Mucosa of descending colon (tissue), 3 donors: ENCODE data around the gene LPGAT1. TPM values are rescaled to one million over a fixed set of nuclear protein-coding genes. Genes with fewer than 3 reads are reported as not detected.

ENCODE experiments used
- ATAC-seq: fragments of 200-7000 bp; cut with Tn5 transposase; one replicate; pipeline ENCODE4 v1.9.1; 2020; ENCODE audit warnings: mild to moderate bottlenecking, moderate library complexity
- DNase-seq, 3 donors: peaks; one replicate each; pipeline ENCODE4 v3.0.0-alpha.2; 2020
- H3K36me3 ChIP-seq: fragments of 200-600 bp; one replicate; pipeline ENCODE4 v1.8.0; 2021; ENCODE audit warnings: low read depth, mild to moderate bottlenecking
- H3K4me1 ChIP-seq: fragments of 200-600 bp; one replicate; pipeline ENCODE4 v1.8.0; 2021; ENCODE audit warnings: low read depth, mild to moderate bottlenecking
- H3K4me3 ChIP-seq: fragments of 200-600 bp; one replicate; pipeline ENCODE4 v1.8.0; 2021; ENCODE audit warnings: mild to moderate bottlenecking
- H3K9me3 ChIP-seq: fragments of 200-600 bp; one replicate; pipeline ENCODE4 v1.8.0; 2021; ENCODE audit warnings: mild to moderate bottlenecking
- CTCF ChIP-seq: fragments of 200-600 bp; IDR thresholded peaks from one replicate; pipeline ENCODE4 v1.8.0; 2022; ENCODE audit warnings: antibody characterized with exemption, mild to moderate bottlenecking
- intact Hi-C, 2 donors: fragments of 100-400 bp; cut with DNase I in 1 of 2; cut with micrococcal nuclease in 1 of 2; formaldehyde crosslinking; loops; one replicate each; pipeline versions ENCODE4 v1.11.0 to v1.11.1; 2022; cut with DNase I, micrococcal nuclease
- total RNA-seq, 3 donors: library from RNA; stranded (reverse); fragmentation: NEBNext Ultra II Directional in 2 of 3; extraction: Animal tissue kit (Norgen Biotek cat#: 25700) in 2 of 3; gene quantifications; one replicate each; pipeline versions ENCODE4 v1.2.1 to v1.2.4, GENCODE V29; 2021 to 2023
- donor health status: DM: no; HTN: no; CAD: no; lungs with moderate emphysema.
- donor health status: DM: no; HTN: no; CAD: no.
- donor health status: DM: no; HTN: yes; CAD: no.

Gene LPGAT1
- total RNA-seq, 3 donors from 2014 or later: 27.5 to 42.1 (median 34.2) TPM

- Histone ChIP-seq H3K36me3 (no peaks in the 10 kb centered on the region), H3K4me1 (no peaks in the 10 kb centered on the region), H3K4me3 (no peak overlapping the region), H3K9me3 (no peaks in the 10 kb centered on the region)
- intact Hi-C loops: no loop called here
- DNase-seq (no peak), ATAC-seq (no peak)
- no peak for TF ChIP-seq CTCF
Measured at GRCh38 chr1:211870156-211870555, 39.6 kb upstream of the LPGAT1 start.

GRCh38 chr1:211865180-211865579 lies 34.6 kb upstream of the LPGAT1 start:
- DNase-seq: no peak
- no peak for TF ChIP-seq CTCF
- no peak overlapping the region for H3K4me3 ChIP-seq
- no peaks in the 10 kb centered on the region for H3K4me1 ChIP-seq
- no peak for ATAC-seq
- H3K36me3 ChIP-seq: no peaks in the 10 kb centered on the region
- intact Hi-C loops: no loop called here
- no peaks in the 10 kb centered on the region for H3K9me3 ChIP-seq

GRCh38 chr1:211859405-211859804 lies 28.8 kb upstream of the LPGAT1 start:
- TF ChIP-seq CTCF: no peak
- H3K9me3 ChIP-seq: peaks cover 11% of the 10 kb centered on the region

GRCh38 chr1:211851174-211851573 lies 20.6 kb upstream of the LPGAT1 start:
- ATAC-seq (no peak), DNase-seq (no peak)
- TF ChIP-seq CTCF: no peak
- intact Hi-C loops: no loop called here
- H3K4me1 ChIP-seq: no peaks in the 10 kb centered on the region
- H3K4me3 ChIP-seq: no peak overlapping the region
- no peaks in the 10 kb centered on the region for H3K36me3 ChIP-seq
- H3K9me3 ChIP-seq: no peaks in the 10 kb centered on the region

More at GRCh38 chr1:211859405-211859804, 28.8 kb upstream of the LPGAT1 start:
- intact Hi-C loops: no loop called here
- DNase-seq (no peak), ATAC-seq (no peak)
- H3K36me3 ChIP-seq: no peaks in the 10 kb centered on the region
- H3K4me1 ChIP-seq: no peaks in the 10 kb centered on the region
- no peak overlapping the region for H3K4me3 ChIP-seq

GRCh38 chr1:211843507-211844298 lies 13.1 kb upstream of the LPGAT1 start:
- H3K4me3 ChIP-seq: no peak overlapping the region
- DNase-seq: no peak
- peaks cover 9% of the 10 kb centered on the region for H3K4me1 ChIP-seq
- no peak for ATAC-seq
- TF ChIP-seq CTCF: no peak
- intact Hi-C loops: no loop called here
- no peaks in the 10 kb centered on the region for H3K36me3 ChIP-seq
- H3K9me3 ChIP-seq: no peaks in the 10 kb centered on the region
